HL-60 (cell line): ENCODE results near the gene YBEY.
A peak's percentile ranks its signal among the peaks of the same experiment; 100 is the strongest.
"Not testable (repeated sequence)": the region's sequence is repeated elsewhere in the genome, so short reads cannot be mapped to it uniquely, and the experiment has no call there.

ENCODE experiments used
- DNase-seq, 2 experiments: peaks; one replicate each; pipeline ENCODE4 v3.0.0-alpha.2; 2010 to 2020; ENCODE audit warnings: low read depth in 1 of 2, low spot score in 1 of 2
- H3K27ac ChIP-seq: fragments of 250-450 bp; sonication (Bioruptor Pico); replicated peaks from 2 replicates; pipeline ENCODE4 v1.5.1; 2020; ENCODE audit warnings: mild to moderate bottlenecking, moderate library complexity
- H3K27me3 ChIP-seq: fragments of 250-450 bp; sonication (Bioruptor Pico); 2 replicates; pipeline ENCODE4 v1.5.1; 2021; ENCODE audit warnings: mild to moderate bottlenecking, moderate library complexity; ENCODE audit not compliant: insufficient read depth, poor library complexity, severe bottlenecking
- H3K4me3 ChIP-seq: replicated peaks from 2 replicates; pipeline ENCODE4 v1.5.1; 2011; ENCODE audit warnings: mild to moderate bottlenecking, control low read depth, low read length; ENCODE audit not compliant: insufficient read depth
- GABPA ChIP-seq: IDR thresholded peaks from 2 replicates; pipeline ENCODE4 v1.6.1; 2012; ENCODE audit warnings: low read depth
- POLR2AphosphoS5 ChIP-seq: IDR thresholded peaks from 2 replicates; pipeline ENCODE4 v1.6.1; 2012; ENCODE audit warnings: low read depth
- REST ChIP-seq: IDR thresholded peaks from 2 replicates; pipeline ENCODE4 v1.6.1; 2012; ENCODE audit warnings: low read depth; ENCODE audit not compliant: insufficient replicate concordance
- SPI1 ChIP-seq: IDR thresholded peaks from 2 replicates; pipeline ENCODE4 v1.6.1; 2012; ENCODE audit warnings: low read depth, mild to moderate bottlenecking, borderline replicate concordance
- long read RNA-seq: library from polyadenylated mRNA; unstranded; transcript quantifications from one replicate; pipeline ENCODE4 v2.0.0, GENCODE V29; 2020
- TF ChIP-seq, protein P1 (sequence below): IDR thresholded peaks from one replicate; pipeline ENCODE4 v1.5.1; 2011; ENCODE audit warnings: low read length, control low read depth, inconsistent platforms; ENCODE audit not compliant: insufficient read depth

The YBEY gene
- long read RNA-seq, partial matches to known transcripts, result 0 of 6 reads
- long read RNA-seq, other reads (novel, unspliced or antisense), result 1 of 6 reads

DNA sequence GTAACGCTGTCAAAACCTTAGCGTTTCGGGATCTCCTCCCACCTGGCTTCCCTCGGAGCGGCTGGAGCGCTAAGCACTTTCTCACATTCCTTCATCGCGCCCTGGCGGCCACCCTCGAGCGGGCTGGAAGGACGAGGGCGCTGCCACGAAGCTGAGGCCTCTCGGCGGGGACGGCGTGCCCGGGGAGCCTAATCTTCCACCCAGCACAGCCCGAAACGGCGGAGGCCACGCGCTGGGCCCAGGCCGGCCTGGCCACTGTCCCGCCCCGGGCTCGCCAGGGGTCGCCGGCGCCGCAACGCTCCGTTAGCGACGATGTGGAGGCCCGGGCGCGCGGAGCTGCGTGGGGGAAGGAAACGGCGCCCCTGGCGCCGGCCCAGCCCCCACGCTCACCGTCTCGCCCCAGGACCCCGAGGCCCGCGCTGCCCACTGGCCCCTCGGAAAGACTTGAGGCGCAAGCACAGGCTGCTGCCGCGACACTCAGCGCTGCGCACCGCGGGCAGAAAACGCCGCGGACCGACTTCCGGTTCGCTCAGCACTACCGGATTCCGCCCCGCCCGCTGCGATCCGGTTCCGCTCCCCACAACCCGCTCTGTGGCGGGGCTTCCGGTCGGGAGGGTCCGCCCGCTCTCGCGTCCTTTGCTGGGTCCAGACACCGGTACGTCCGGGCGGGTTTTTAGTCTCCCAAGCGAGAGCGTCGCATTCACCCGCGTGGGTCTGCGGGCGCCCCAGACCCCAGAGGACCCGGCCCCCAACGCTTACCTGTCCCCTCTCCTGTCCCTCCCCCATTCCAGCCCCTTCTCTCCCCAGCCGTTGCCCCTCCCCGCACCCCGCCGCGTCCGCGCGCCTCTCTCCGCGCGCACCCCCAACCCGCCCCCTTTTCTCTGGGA lies at the start of gene YBEY:
TSS of gene YBEY (plus strand) at position 582 of the 887 bp plus-strand sequence. CDS start 572 bp downstream, outside the sequence.
- peak; percentile 81 to 86 for DNase-seq
- TF ChIP-seq REST (no peak), GABPA (peak; percentile 96), POLR2AphosphoS5 (0 out of 2 replicates have a peak, but pooled peaks have one; percentile 50), SPI1 (peak; percentile 19; the same call in 1 of the 2 replicates)
- TF ChIP-seq, protein P1, sequence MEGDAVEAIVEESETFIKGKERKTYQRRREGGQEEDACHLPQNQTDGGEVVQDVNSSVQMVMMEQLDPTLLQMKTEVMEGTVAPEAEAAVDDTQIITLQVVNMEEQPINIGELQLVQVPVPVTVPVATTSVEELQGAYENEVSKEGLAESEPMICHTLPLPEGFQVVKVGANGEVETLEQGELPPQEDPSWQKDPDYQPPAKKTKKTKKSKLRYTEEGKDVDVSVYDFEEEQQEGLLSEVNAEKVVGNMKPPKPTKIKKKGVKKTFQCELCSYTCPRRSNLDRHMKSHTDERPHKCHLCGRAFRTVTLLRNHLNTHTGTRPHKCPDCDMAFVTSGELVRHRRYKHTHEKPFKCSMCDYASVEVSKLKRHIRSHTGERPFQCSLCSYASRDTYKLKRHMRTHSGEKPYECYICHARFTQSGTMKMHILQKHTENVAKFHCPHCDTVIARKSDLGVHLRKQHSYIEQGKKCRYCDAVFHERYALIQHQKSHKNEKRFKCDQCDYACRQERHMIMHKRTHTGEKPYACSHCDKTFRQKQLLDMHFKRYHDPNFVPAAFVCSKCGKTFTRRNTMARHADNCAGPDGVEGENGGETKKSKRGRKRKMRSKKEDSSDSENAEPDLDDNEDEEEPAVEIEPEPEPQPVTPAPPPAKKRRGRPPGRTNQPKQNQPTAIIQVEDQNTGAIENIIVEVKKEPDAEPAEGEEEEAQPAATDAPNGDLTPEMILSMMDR, result no peak
- Histone ChIP-seq H3K27ac (peak within 1 kb of the TSS; percentile 88), H3K27me3 (no peaks in the 10 kb centered on the region), H3K4me3 (peak within 1 kb of the TSS; percentile 76)

GRCh38 chr21:46237474-46237873 lies 48.7 kb upstream of the YBEY start:
- TF ChIP-seq GABPA, result no peak
- TF ChIP-seq, protein P1, result no peak
- H3K4me3 ChIP-seq, result no peak overlapping the region
- no peak for DNase-seq

DNA sequence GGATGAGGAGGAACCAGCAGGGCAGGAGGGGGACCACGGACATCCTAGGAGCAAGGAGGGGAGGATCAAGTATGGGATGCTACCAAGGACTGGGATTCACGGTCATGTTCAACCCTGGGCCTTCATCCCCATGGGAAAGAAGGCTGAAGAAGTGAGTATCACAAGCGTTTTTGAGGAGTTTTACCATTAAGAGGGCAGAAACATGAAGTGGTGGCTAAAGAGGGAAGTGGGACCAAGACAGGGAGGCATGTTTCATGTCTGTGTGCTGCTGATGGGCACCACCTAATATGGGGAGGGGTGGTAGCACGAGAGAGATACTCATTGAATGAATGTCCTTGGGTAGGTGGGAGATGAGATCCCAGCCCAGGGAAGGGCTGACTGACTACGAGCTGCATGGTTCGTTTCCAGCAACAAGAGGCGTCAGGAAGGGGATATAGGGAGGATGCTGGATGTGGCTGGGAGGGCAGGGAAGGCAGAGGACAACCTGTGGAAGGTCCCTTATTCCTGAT lies 46.3 kb upstream of the YBEY start:
- H3K4me3 ChIP-seq, result no peak overlapping the region
- H3K27ac ChIP-seq, result no peak overlapping the region
- TF ChIP-seq SPI1 (no peak), GABPA (no peak), REST (no peak), POLR2AphosphoS5 (no peak)
- TF ChIP-seq, protein P1, result no peak
- H3K27me3 ChIP-seq, result no peaks in the 10 kb centered on the region
- no peak for DNase-seq

More at GRCh38 chr21:46237474-46237873, 48.7 kb upstream of the YBEY start:
- H3K27me3 ChIP-seq, result no peaks in the 10 kb centered on the region
- H3K27ac ChIP-seq, result no peak overlapping the region

DNA sequence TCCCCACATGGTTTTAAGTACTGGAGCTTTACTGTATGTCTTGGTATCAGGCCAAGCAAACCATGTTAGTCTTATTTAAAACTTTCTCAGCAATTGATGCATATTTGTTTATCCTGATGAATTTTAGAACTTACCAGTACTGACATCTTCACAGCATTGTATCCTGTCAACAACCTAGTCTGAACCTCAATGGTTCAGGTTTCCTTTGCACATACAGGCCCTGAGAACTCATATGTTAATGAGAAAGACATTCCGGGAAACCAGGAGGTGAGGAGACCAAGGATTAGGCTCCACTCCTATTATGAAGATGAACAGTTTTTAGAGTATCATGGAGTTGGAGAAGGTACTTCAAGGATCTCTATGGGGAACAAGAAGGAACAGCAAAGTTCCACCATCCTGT lies 44.6 kb upstream of the YBEY start:
- H3K27me3 ChIP-seq, H3K27ac ChIP-seq, H3K4me3 ChIP-seq, DNase-seq: not testable (repeated sequence)
